D341Med (cell line): ENCODE measurements around the gene LRRC8C.
A peak's percentile ranks its signal among the peaks of the same experiment; 100 is the strongest.
"Not testable (repeated sequence)": the region's sequence is repeated elsewhere in the genome, so short reads cannot be mapped to it uniquely, and the experiment has no call there.

Experiments
- DNase-seq: peaks from one replicate; pipeline ENCODE4 v3.0.0; 2012; ENCODE audit warnings: low spot score

LRRC8C gene

DNA sequence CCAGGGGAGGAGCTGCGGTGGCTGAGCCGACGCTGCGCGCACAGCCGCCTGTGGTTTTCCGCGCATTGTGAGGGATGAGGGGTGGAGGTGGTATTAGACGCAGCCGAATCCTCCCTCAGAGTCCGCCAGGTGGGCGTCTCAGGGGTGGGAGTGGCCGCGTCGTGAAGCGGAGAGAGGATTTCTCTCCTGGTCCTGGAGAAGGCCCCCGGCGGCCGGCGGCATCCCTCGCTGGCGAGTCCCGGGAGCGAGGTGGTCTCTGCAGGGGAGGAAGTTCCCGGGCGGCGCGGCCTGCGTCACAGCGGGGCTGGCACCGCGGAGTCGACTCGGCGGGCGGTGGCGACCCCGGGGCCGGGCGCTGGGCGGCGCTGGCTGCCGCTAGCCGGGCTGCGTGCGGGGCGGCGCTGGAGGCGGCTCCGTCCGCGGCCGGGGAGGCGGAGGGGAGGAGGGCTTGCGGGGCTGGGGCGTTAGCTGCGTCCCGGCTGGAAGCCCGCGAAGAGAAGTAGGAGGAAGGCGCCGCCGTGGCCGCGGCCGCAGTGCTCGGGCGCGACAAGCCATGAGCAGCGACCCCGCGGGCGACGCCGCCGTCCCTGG is at the start of gene LRRC8C:
LRRC8C (plus strand) TSS at position 464 of the 591 bp plus-strand sequence. CDS start 53,354 bp downstream, outside the sequence.
- DNase-seq, result peak; percentile 93

DNA sequence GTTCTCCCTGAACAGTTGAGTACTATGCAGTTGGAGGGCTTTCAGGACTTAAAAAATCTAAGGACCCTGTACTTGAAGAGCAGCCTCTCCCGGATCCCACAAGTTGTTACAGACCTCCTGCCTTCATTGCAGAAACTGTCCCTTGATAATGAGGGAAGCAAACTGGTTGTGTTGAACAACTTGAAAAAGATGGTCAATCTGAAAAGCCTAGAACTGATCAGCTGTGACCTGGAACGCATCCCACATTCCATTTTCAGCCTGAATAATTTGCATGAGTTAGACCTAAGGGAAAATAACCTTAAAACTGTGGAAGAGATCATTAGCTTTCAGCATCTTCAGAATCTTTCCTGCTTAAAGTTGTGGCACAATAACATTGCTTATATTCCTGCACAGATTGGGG is 48.7 kb upstream of the LRRC8C start:
- no peak for DNase-seq

DNA sequence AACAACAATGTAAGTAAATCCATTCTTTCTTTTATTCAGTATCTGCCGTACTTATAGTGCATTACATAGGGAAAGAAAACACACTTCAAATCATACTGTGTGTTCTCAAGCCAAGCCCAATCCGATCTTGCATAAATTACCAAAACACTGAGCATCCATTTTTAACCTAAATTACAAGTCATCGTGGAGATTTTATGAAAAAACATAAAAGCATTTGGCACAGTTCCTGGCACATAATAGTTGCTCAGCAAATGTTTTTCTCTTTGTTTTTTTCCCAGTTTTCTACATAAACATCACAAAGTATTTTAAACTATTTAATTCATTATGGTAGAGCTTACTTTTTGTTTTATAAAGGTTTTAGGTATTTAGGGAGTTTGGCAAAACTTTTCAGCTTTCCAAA is 48.1 kb upstream of the LRRC8C start:
- DNase-seq, result no peak

DNA sequence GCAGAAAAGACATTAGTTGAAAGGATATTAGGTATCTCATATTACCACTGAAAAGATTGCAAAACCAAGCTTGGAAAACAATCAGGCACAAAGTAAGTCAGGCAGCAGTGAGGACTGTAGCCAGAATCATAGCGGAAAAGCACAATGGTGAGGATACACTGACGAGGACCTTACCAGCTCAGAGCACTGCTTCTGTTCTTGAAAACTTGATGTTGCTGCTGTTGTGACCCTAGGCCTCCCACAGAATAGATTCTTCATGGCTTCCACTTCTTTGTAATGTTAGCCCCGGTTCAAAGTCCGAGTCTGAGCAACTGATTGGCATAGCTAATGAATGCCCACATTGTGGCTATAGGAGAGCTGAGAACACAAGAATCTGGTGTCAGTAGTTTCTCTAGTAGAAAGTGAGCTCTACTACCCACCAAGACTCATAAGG is 45.2 kb upstream of the LRRC8C start:
- DNase-seq, result no peak

DNA sequence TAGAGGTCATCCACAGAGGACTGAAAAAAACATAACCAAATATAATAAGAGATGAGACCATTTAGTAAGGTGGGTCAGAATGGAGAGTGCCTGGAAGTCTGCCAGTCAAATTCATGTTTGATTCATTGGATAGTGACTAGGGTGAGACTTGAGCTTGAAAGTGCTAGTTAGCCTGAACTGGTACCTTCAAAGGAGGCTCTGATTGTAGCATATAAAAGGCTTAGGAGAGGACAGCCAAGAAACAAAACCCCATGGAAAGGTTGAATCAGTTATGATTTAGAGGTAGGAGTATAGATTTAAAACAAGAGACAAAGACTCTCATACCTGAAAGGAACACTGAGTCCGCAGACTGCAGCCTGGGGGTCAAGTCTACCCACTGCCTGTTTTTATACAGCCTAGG is 44.4 kb upstream of the LRRC8C start:
- no peak for DNase-seq

DNA sequence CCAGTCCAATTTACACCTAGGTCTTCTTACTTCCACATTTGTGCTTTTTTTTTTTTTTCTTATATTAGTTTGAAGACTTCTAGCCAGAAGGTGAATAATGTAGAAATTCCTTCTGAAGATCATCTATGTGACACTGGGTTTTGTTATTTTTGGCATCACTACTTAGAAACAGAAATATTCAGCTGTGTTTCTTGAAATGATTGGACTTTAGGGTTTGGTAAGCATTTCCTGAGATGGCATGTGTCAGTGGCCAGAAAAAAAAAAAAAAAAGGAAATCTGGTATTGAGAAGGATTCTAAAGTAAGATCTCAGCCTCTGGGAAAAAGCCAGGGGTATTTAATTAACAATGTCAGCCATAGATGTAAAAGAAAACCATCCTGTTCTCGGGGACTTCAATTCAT is 43.4 kb upstream of the LRRC8C start:
- no peak for DNase-seq

DNA sequence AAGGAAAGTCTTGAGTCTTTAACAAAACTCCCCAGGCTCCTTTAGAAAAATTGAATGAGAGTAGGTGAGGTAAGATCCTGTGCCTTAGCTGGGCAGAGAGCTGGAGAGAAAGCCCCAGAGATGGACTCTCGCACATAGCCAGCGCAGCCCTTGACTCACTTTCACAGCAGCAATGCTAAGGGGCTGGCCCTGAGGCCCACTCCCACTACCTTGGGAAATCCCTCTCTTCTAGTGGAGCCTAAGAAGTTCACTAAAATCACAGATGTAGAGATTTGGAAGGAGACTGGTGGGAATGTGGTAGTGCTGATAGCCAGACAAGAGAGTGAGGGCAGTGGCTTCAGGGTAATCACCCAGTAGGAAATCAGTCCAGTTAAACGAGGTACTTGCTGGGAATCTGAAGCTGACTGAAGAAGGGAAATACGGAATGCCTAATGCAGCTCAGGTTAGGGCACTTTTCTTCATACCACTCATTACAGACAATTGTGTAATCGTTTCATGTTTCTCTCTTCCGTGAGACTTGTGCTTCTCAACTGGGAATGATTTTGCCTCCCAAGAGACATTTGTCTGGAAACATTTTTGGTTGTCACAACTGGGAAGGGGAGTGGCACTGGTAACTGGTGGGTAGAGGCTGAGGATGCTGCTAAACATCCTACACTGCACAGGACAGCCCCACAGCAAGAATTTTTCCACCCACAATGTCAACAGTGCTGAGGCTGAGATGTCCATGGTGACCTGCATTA is 42.4 kb upstream of the LRRC8C start:
- DNase-seq, result no peak

DNA sequence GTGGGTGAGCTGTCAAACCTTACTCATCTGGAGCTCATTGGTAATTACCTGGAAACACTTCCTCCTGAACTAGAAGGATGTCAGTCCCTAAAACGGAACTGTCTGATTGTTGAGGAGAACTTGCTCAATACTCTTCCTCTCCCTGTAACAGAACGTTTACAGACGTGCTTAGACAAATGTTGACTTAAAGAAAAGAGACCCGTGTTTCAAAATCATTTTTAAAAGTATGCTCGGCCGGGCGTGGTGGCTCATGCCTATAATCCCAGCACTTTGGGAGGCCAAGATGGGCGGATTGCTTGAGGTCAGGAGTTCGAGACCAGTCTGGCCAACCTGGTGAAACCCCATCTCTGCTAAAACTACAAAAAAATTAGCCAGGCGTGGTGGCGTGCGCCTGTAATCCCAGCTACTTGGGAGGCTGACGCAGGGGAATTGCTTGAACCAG is 40.0 kb upstream of the LRRC8C start:
- not testable (repeated sequence) for DNase-seq

DNA sequence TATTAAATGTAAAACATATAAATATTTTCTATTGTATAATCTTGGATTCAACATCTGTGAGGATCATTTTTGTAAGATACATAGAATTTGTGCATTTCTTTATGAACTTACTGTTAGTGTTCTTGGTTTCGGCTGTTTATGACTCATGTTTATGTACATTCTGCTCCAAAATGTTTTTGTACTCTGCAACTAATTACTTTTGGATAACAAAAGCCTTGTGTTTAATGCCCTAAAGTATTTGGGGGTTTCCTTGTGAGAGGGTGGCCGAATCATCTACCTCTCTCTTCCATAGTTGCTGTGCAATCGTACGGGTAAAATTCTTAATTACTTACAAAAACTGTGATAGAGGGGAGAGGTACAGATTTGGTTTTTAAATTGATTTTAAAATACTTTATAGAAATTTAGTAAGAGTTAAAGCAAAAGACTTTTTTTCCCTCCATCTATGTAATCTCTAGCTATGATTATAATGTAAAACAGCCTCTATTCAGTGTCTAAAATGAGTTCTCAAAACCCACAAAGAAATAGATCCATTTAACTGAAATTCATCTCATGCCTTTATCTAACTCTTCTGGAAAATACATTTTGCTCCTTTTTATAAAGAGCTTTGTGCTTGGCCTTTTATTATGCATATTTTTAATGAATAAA is 38.7 kb upstream of the LRRC8C start:
- no peak for DNase-seq

DNA sequence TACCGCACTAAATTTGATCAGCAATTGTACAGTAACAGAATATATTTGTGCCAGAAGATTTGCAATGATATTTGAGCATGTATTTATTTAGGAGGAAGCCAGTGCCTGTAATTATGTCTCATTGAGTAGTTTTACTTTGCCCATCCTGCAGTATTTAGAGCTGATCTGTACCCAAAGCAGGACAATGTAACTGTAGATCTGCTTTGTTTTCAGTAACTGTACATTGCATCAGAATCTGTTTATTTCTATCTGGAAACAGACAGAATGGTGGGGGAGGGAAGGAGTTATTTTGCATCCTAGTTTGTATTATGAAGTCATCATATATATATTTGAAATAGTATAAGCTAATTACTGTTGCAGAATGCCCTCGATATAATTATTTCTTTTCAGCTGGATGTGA is 36.2 kb upstream of the LRRC8C start:
- DNase-seq, result no peak

DNA sequence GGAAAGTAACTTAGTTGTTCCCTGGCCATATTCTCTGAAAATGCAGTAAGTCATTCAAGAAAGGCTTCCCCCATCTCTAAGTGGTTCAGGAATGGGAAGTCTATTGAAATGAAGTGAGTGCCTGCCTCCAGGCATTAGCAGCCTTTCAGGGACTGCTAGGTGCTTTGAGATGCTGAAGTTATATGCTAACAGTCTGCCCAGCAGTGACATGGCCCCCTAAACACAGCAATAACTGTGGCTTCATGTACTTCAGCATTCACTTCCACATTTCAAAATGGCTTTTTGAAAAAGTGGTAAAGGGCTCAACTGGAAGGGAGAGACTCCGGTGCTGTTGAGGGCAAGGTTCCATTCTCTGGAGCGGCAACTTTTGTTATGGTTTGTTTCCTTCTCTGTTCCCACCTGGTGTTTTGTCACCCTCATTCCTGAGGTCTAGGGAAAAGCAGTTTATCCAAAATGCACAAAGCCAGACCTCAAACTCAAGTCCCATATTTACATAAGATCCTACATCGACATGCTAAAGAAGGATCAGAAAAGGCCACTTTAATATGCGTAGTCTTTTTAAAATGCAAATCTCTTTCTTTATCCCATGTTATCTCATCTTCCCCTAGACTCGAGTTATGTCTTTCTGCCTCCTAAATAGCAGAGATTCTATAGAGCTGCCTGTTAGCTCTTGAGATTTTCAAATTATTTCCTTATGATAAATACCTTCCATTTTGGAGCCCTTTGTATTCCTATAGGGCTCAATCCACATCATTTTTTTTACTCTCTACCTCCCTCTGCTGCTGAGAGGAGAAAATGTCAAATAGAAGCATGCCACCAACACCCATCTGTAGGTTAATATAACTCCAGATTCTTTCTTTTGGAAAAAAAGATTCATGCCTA is 34.2 kb upstream of the LRRC8C start:
- DNase-seq, result peak; percentile 52

DNA sequence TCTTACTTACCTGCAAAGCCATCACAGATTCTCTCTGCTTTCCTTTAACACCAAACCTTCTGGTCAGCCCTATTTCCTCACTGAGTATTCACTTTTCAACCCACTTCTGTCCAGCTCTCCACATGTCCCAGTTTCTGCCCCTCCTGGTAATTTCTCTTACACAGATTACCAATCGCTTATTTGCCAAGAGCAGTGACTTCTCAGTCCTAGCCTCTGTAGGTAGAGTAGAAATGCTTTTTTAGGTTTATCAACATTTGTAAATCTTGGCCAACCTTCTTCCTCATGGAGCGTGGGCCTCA is 33.6 kb upstream of the LRRC8C start:
- DNase-seq, result no peak

DNA sequence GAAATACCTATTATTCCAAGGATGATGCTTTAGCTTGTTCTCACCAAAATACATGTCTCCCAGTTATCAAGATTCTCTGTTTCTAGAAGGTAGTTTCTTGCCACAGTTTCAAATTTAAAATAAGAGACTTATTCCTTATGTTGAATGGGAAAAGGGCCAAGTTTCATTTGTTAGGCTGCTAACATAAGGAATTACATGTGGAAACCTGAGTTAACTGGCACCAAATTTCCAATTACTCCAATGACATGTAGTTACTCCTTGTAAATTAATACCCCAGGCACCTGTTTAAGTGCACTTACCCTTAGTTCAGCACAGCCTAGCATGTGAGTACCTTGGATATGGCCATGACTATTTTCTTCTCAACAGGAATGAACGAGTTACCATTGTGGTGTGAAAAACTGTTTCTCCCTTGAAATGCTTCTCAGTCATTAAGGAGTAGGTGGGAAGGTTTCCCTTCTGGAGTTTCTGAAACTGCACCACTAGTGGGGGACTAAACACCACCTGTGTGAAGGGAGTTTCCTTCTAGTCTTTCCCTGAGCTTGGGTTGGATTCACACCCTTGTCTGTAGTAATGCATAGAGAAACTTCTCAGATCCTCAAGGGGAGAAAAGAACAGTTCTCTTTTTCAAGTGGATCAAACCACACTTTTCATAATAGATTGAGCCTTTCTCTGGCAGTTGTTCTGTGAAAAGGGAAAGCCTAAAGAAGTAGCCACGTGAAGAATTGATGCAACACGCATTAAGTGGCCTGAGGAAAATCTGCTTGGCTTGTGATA is 32.3 kb upstream of the LRRC8C start:
- DNase-seq, result no peak

DNA sequence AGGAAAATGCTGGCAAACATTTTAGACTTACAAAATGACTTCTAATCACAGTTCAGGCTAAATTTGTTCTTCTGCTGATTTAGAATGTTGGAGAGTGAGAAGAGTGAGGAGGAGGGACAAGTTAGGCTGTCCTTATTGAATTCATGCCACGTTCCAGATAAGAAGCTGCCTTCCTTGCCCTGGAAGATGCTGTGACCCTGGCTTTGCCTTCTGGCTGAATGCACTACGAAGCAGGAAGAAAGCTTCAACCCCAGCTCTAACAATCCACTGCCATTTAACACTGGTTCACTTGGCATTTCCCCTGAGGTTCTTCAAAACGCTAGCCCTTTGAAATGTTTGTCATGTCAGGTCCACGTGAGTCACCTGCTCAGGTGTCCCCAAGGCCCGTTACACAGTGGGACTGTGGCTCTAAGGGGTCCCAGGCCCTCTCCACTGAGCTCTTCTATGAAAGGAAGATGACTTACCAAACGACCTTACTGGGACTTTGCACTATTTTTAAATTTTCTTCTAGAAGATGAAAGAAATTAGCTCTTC is 30.0 kb upstream of the LRRC8C start:
- no peak for DNase-seq

DNA sequence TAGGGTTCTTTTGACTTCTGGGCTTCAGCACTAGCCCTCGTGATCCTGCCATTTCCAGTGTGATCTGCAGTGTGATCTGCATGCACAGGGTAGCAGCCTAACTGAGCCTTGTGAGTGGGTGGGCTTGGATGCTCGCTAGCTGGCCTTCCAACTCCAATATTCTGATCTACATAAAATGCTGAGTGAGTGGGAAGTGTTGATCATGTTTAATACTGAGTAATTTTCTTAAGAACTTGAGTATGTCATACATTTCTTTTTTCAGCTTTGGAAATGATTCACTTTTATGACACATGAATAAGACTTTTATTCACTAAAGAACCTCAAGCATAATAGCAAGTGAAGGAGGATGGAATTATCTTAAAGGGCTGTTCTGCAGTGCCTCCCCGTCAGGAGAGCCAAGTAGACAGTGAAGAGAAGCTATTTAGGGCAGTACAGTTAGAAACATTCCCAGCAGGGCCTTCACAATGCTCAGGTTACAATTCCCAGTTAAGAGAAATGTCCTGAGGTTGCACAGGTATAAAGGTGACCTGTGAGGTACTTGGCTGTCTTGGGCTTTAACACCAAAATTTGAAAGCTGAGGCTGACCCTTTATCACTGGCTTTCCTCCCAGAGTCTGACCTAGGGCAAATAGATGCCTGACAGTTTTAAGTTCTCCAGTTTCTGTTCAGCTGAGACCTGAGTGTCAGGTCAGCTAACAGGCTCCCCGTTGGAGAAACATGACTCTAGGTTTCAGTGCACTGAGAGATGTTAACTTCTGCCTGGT is 29.1 kb upstream of the LRRC8C start:
- no peak for DNase-seq

DNA sequence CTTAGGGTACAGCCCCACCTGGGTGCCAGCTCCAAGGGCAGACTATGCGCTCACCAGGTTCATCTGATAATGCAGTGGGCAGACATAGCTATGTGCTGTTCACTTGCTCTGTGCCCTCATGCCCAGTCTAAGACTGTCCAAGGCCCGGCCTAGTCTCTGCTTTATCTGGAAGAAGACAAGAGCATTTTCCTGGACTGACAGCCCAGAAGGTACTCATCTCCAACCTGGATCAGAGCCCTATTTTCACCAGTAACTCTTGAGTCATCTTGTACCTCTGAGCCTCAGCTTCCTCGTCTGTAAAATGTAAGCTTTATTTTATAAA is 28.5 kb upstream of the LRRC8C start:
- DNase-seq, result no peak

DNA sequence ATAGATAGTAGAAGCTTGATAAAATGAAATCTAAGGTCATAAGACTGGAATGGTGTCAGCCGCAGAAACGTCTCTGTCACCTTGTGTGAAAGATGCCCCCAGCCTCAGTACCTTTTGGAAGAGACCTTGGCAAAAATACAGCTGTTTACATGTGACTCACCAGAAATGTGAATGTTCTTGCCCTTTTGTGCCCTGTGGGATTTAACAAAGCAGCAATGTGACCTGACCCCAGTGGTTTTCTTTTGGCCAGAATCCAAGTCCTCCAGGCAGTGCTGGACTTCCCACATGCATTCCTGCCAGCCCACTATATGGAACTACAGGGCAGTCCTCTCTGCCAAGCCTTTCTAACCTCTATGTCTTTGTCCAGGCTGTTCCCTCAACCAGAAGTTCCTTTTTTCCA is 27.2 kb upstream of the LRRC8C start:
- DNase-seq, result no peak

DNA sequence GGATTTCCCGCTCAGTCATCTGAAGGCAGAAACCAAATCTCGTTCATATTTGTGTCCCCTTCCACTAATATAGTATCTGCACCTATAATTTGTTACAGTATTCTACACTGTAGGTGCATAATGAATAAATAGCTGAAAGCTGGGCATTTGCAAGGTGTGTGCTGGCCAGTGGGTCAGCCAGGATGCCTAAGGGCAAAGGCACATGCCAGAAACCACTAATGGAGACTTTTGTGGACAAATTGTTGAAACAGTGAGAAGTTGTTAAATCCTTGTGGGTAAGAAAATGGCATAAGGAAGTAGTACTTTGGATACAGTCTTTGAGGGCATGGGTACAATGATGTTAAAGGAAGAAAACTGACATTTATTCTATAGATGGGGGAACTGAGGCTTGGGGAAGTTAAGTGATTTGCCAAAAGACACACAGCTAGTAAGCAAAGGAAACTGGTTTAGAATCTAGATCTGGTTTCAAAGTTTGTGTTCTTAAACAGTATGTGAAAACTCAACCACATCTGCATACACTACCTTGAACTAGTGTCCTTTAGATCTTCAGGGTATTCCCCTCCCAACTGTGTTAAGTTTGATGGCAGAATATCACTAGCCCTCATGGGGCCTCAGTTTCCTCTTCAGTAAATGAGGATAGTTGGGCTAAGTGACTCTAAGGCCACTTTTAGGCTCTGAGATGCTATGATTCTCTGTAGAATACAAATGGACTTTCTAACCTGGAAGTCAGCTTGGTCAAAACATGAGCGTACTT is 26.5 kb upstream of the LRRC8C start:
- DNase-seq, result no peak

DNA sequence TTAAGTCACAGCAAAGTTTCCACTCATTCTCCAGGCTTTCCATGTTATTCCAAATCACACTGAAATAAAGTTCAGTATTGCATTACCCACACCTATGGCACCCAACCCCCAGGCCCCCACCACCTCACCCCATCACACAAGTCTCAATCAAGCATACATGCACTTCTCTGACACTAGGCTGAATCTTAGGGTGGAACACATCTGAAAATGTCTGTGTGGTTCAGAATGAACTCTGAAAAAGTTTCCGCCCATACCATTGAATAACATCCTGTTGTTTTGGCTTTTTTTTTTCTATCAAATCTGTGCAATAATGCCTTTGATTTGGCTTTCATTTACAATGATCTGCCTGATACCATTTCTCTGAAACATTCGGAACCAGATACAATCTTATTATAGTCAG is 25.8 kb upstream of the LRRC8C start:
- no peak for DNase-seq
